HCT116 (cell line): ENCODE results near the gene SORCS2. TPM values are rescaled to one million over a fixed set of nuclear protein-coding genes. Genes with fewer than 3 reads are reported as not detected.

Source experiments
- ATAC-seq: fragments of 200-7000 bp; cut with Tn5 transposase; 2 replicates; pipeline ENCODE4 v1.9.1; 2020; ENCODE audit warnings: mild to moderate bottlenecking, moderate library complexity
- BruUV-seq: library from RNA; stranded (reverse); fragments of 400-500 nt; replicated peaks from 2 replicates; lab custom pipeline; 2021; lab: Mats Ljungman, UMichigan
- CTCF ChIA-PET: fragments of 300-600 bp; sonication (Branson Sonifier 250); formaldehyde crosslinking; loops from one replicate; lab custom pipeline; 2021; ENCODE audit warnings: antibody characterized with exemption; lab: Charles Lee
- POLR2A ChIA-PET: fragments of 300-600, 350-600 bp; sonication (Branson Sonifier 250); formaldehyde crosslinking; loops from one replicate; lab custom pipeline; 2021; ENCODE audit warnings: antibody characterized with exemption; lab: Charles Lee
- RAD21 ChIA-PET, 2 experiments: fragments of 300-600 bp; sonication (Branson Sonifier 250); formaldehyde crosslinking; loops; one replicate each; lab custom pipeline; 2023; ENCODE audit warnings: low total read pairs in 2 of 2; ENCODE audit not compliant: uncharacterized antibody in 2 of 2, unreplicated experiment in 2 of 2, low non-redundant PET in 1 of 2; lab: Charles Lee
- DNase-seq: peaks from one replicate; pipeline ENCODE4 v3.0.0-alpha.2; 2010; ENCODE audit warnings: low read depth, low spot score
- H2AFZ ChIP-seq: fragments of 200-600 bp; shearing (Covaris generic), sonication (generic); 2 replicates; pipeline ENCODE4 v1.6.1; 2017; ENCODE audit warnings: low read depth, mixed run types, mixed read lengths, antibody characterized with exemption, low read length; ENCODE audit not compliant: poor library complexity, severe bottlenecking
- H3K27ac ChIP-seq: 2 replicates; pipeline ENCODE4 v1.5.1; 2012; ENCODE audit warnings: low read depth, low read length
- H3K27me3 ChIP-seq: fragments of 200-600 bp; sonication (generic); 2 replicates; pipeline ENCODE4 v1.6.1; 2016; ENCODE audit warnings: mixed run types, low read length, mixed read lengths; ENCODE audit not compliant: insufficient read depth
- H3K36me3 ChIP-seq, 2 experiments: fragments of 200-500 bp in 1 of 2; fragments of 200-600 bp in 1 of 2; sonication (Bioruptor generic) in 1 of 2; sonication (generic) in 1 of 2; 2 replicates each; pipeline versions ENCODE4 v1.5.1 to v1.6.1; 2014 to 2016; ENCODE audit warnings: low read length in 2 of 2, inconsistent platforms in 1 of 2, mixed read lengths in 1 of 2, mixed run types in 1 of 2; ENCODE audit not compliant: insufficient read depth in 2 of 2, control insufficient read depth in 1 of 2
- H3K4me1 ChIP-seq, 2 experiments: fragments of 200-600 bp in 1 of 2; sonication (generic) in 1 of 2; 2 replicates each; pipeline versions ENCODE4 v1.5.1 to v1.6.1; 2012 to 2017; ENCODE audit warnings: low read length in 2 of 2, inconsistent platforms in 1 of 2, mild to moderate bottlenecking in 1 of 2, mixed read lengths in 1 of 2, mixed run types in 1 of 2, moderate library complexity in 1 of 2; ENCODE audit not compliant: insufficient read depth in 2 of 2, control insufficient read depth in 1 of 2
- H3K4me2 ChIP-seq: fragments of 200-600 bp; sonication (generic); 2 replicates; pipeline ENCODE4 v1.6.1; 2017; ENCODE audit warnings: mixed run types, low read length, mixed read lengths
- H3K4me3 ChIP-seq, 2 experiments: fragments of 200-600 bp in 1 of 2; sonication (generic) in 1 of 2; replicated peaks in 1 of 2; 2 replicates each; pipeline ENCODE4 v1.5.1; 2011 to 2016; ENCODE audit warnings: low read length in 2 of 2, control low read depth in 1 of 2, low read depth in 1 of 2, mild to moderate bottlenecking in 1 of 2, mixed read lengths in 1 of 2, mixed run types in 1 of 2
- H3K79me2 ChIP-seq: fragments of 200-600 bp; sonication (generic); 2 replicates; pipeline ENCODE4 v1.6.1; 2017; ENCODE audit warnings: mild to moderate bottlenecking, mixed run types, low read length, moderate library complexity, mixed read lengths; ENCODE audit not compliant: insufficient read depth
- H3K9ac ChIP-seq: fragments of 200-600 bp; sonication (generic); 2 replicates; pipeline ENCODE4 v1.6.1; 2016; ENCODE audit warnings: low read length, mixed read lengths
- H3K9me2 ChIP-seq: fragments of 200-600 bp; sonication (generic), shearing (Covaris generic); 2 replicates; pipeline ENCODE4 v1.6.1; 2017; ENCODE audit warnings: mixed run types, mild to moderate bottlenecking, moderate library complexity; ENCODE audit not compliant: insufficient read depth
- H3K9me3 ChIP-seq, 2 experiments: fragments of 200-500 bp in 1 of 2; fragments of 200-600 bp in 1 of 2; sonication (Bioruptor generic) in 1 of 2; sonication (generic) in 1 of 2; 2 replicates each; pipeline ENCODE4 v1.6.1; 2014 to 2017; ENCODE audit warnings: low read length in 2 of 2, mixed read lengths in 2 of 2, inconsistent platforms in 1 of 2, low read depth in 1 of 2, mild to moderate bottlenecking in 1 of 2, mixed run types in 1 of 2, moderate library complexity in 1 of 2; ENCODE audit not compliant: control insufficient read depth in 1 of 2, insufficient read depth in 1 of 2
- H4K20me1 ChIP-seq: fragments of 200-600 bp; sonication (generic), shearing (Covaris generic); 2 replicates; pipeline ENCODE4 v1.6.1; 2017; ENCODE audit warnings: mixed run types, mild to moderate bottlenecking, moderate library complexity; ENCODE audit not compliant: insufficient read depth
- CEBPB ChIP-seq: IDR thresholded peaks from 2 replicates; pipeline ENCODE4 v1.6.1; 2012; ENCODE audit warnings: low read depth
- EZH2 ChIP-seq: fragments of 200-600 bp; sonication (generic); IDR thresholded peaks from 2 replicates; pipeline ENCODE4 v1.6.1; 2017; ENCODE audit warnings: antibody characterized with exemption, mixed run types
- EZH2phosphoT487 ChIP-seq: fragments of 200-600 bp; IDR thresholded peaks from 2 replicates; pipeline ENCODE4 v1.6.1; 2018; ENCODE audit warnings: antibody characterized with exemption, borderline replicate concordance
- JUND ChIP-seq: IDR thresholded peaks from 2 replicates; pipeline ENCODE4 v1.6.1; 2012
- MAX ChIP-seq: IDR thresholded peaks from 2 replicates; pipeline ENCODE4 v1.6.1; 2012
- ZNF274 ChIP-seq: fragments of 200-500 bp; sonication (Bioruptor generic); IDR thresholded peaks from 2 replicates; pipeline ENCODE4 v1.6.1; 2014; ENCODE audit warnings: mild to moderate bottlenecking, low read depth, low read length, inconsistent platforms
- intact Hi-C: fragments of 100-400 bp; cut with micrococcal nuclease; formaldehyde crosslinking; loops from 2 replicates; pipeline ENCODE4 v1.10.0; 2022
- total RNA-seq: library from RNA; stranded (reverse); gene quantifications from one replicate; pipeline ENCODE4 v1.2.1, GENCODE V29; 2021; ENCODE audit not compliant: unreplicated experiment
- TF ChIP-seq, protein P1 (sequence below): IDR thresholded peaks from 2 replicates; pipeline ENCODE4 v1.6.1; 2012; ENCODE audit warnings: low read depth
- TF ChIP-seq, protein P2 (sequence below): IDR thresholded peaks from 2 replicates; pipeline ENCODE4 v1.6.1; 2012
- TF ChIP-seq, protein P3 (sequence below): IDR thresholded peaks from 2 replicates; pipeline ENCODE4 v1.6.1; 2011; ENCODE audit warnings: mild to moderate bottlenecking, low read length, moderate library complexity; ENCODE audit not compliant: insufficient replicate concordance; ENCODE audit errors: extremely low read depth
- TF ChIP-seq, protein P4 (sequence below), 3 experiments: fragments of 200-600 bp in 1 of 3; sonication (generic) in 1 of 3; IDR thresholded peaks in 2 of 3; conservative IDR thresholded peaks in 1 of 3; 2 replicates each; pipeline ENCODE4 v1.5.1; 2012 to 2017; ENCODE audit warnings: low read depth in 2 of 3, low read length in 2 of 3, antibody characterized with exemption in 1 of 3, borderline replicate concordance in 1 of 3, control low read depth in 1 of 3, mild to moderate bottlenecking in 1 of 3, mixed read lengths in 1 of 3, mixed run types in 1 of 3, moderate library complexity in 1 of 3; ENCODE audit not compliant: insufficient read depth in 1 of 3

Gene SORCS2
- total RNA-seq, 1 experiment from 2014 or later, result 0.37 TPM

- BruUV-seq, result no TSS peak
- Histone ChIP-seq H3K36me3 (no peaks in the 10 kb centered on the region), H3K27me3 (peaks cover 5% of the 10 kb centered on the region; the same call in 1 of the 2 replicates), H3K9ac (no peak overlapping the region), H3K9me3 (no peaks in the 10 kb centered on the region), H3K79me2 (no peaks in the 10 kb centered on the region), H3K9me2 (no peaks in the 10 kb centered on the region), H3K4me3 (no peak overlapping the region), H4K20me1 (no peaks in the 10 kb centered on the region), H3K4me2 (no peak overlapping the region), H2AFZ (no peak overlapping the region), H3K27ac (no peak overlapping the region), H3K4me1 (no peaks in the 10 kb centered on the region)
- intact Hi-C loops, result no loop called here
- ATAC-seq (no peak), DNase-seq (no peak)
- ChIA-PET RAD21 (no interaction called here), POLR2A (no interaction called here), CTCF (no interaction called here)
- TF ChIP-seq CEBPB, result no peak
- TF ChIP-seq, protein P1, sequence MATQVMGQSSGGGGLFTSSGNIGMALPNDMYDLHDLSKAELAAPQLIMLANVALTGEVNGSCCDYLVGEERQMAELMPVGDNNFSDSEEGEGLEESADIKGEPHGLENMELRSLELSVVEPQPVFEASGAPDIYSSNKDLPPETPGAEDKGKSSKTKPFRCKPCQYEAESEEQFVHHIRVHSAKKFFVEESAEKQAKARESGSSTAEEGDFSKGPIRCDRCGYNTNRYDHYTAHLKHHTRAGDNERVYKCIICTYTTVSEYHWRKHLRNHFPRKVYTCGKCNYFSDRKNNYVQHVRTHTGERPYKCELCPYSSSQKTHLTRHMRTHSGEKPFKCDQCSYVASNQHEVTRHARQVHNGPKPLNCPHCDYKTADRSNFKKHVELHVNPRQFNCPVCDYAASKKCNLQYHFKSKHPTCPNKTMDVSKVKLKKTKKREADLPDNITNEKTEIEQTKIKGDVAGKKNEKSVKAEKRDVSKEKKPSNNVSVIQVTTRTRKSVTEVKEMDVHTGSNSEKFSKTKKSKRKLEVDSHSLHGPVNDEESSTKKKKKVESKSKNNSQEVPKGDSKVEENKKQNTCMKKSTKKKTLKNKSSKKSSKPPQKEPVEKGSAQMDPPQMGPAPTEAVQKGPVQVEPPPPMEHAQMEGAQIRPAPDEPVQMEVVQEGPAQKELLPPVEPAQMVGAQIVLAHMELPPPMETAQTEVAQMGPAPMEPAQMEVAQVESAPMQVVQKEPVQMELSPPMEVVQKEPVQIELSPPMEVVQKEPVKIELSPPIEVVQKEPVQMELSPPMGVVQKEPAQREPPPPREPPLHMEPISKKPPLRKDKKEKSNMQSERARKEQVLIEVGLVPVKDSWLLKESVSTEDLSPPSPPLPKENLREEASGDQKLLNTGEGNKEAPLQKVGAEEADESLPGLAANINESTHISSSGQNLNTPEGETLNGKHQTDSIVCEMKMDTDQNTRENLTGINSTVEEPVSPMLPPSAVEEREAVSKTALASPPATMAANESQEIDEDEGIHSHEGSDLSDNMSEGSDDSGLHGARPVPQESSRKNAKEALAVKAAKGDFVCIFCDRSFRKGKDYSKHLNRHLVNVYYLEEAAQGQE, result no peak
- TF ChIP-seq, protein P2, sequence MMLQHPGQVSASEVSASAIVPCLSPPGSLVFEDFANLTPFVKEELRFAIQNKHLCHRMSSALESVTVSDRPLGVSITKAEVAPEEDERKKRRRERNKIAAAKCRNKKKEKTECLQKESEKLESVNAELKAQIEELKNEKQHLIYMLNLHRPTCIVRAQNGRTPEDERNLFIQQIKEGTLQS, result no peak
- no peak for TF ChIP-seq JUND
- TF ChIP-seq, protein P3, sequence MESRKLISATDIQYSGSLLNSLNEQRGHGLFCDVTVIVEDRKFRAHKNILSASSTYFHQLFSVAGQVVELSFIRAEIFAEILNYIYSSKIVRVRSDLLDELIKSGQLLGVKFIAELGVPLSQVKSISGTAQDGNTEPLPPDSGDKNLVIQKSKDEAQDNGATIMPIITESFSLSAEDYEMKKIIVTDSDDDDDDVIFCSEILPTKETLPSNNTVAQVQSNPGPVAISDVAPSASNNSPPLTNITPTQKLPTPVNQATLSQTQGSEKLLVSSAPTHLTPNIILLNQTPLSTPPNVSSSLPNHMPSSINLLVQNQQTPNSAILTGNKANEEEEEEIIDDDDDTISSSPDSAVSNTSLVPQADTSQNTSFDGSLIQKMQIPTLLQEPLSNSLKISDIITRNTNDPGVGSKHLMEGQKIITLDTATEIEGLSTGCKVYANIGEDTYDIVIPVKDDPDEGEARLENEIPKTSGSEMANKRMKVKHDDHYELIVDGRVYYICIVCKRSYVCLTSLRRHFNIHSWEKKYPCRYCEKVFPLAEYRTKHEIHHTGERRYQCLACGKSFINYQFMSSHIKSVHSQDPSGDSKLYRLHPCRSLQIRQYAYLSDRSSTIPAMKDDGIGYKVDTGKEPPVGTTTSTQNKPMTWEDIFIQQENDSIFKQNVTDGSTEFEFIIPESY, result no peak
- TF ChIP-seq EZH2, result no peak
- TF ChIP-seq MAX, result no peak
- no peak for TF ChIP-seq ZNF274
- TF ChIP-seq, protein P4, sequence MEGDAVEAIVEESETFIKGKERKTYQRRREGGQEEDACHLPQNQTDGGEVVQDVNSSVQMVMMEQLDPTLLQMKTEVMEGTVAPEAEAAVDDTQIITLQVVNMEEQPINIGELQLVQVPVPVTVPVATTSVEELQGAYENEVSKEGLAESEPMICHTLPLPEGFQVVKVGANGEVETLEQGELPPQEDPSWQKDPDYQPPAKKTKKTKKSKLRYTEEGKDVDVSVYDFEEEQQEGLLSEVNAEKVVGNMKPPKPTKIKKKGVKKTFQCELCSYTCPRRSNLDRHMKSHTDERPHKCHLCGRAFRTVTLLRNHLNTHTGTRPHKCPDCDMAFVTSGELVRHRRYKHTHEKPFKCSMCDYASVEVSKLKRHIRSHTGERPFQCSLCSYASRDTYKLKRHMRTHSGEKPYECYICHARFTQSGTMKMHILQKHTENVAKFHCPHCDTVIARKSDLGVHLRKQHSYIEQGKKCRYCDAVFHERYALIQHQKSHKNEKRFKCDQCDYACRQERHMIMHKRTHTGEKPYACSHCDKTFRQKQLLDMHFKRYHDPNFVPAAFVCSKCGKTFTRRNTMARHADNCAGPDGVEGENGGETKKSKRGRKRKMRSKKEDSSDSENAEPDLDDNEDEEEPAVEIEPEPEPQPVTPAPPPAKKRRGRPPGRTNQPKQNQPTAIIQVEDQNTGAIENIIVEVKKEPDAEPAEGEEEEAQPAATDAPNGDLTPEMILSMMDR (IDR thresholded peaks at IDR 0.05 in 2 of 3, conservative IDR thresholded peaks at IDR 0.05 in 1 of 3; ENCODE audit: borderline replicate concordance in 1 of 3, insufficient read depth in 1 of 3, low read depth in 2 of 3, low read length in 2 of 3), result no peak
- TF ChIP-seq EZH2phosphoT487, result no peak
Measured at GRCh38 chr4:7678318-7678852, 486.0 kb downstream of the SORCS2 start.
